Right lobe of liver (tissue), 6 donors: Measurements from ENCODE around the gene HACE1. TPM values are rescaled to one million over a fixed set of nuclear protein-coding genes. Genes with fewer than 3 reads are reported as not detected.

Experiments used
- ATAC-seq, 4 donors: fragments of 200-7000 bp; cut with Tn5 transposase; one replicate each; pipeline ENCODE4 v1.9.1; 2020; ENCODE audit warnings: mild to moderate bottlenecking in 4 of 4, moderate library complexity in 4 of 4
- DNase-seq, 3 donors: peaks; one replicate each; pipeline ENCODE4 v3.0.0-alpha.2; 2020
- H3K27ac ChIP-seq, 3 donors: fragments of 200-600 bp; one replicate each; pipeline ENCODE4 v1.8.0; 2022
- H3K27me3 ChIP-seq, 2 donors: fragments of 200-600 bp; one replicate each; pipeline ENCODE4 v1.8.0; 2022
- H3K36me3 ChIP-seq, 4 donors: fragments of 200-600 bp; sonication (generic) in 1 of 4; one replicate each; pipeline versions ENCODE4 v1.5.1 to v1.8.0; 2017 to 2022; ENCODE audit warnings: control low read depth in 1 of 4
- H3K4me1 ChIP-seq, 4 donors: fragments of 200-600 bp; sonication (generic) in 1 of 4; one replicate each; pipeline versions ENCODE4 v1.5.1 to v1.8.0; 2017 to 2022; ENCODE audit warnings: control low read depth in 1 of 4
- H3K4me3 ChIP-seq, 3 donors: fragments of 200-600 bp; one replicate each; pipeline ENCODE4 v1.8.0; 2022
- H3K9me3 ChIP-seq, 4 donors: fragments of 200-600 bp; sonication (generic) in 1 of 4; one replicate each; pipeline versions ENCODE4 v1.5.1 to v1.8.0; 2017 to 2022; ENCODE audit warnings: control low read depth in 1 of 4
- POLR2A ChIP-seq: fragments of 450-650 bp; IDR thresholded peaks from one replicate; pipeline ENCODE4 v1.6.1; 2017; ENCODE audit warnings: antibody characterized with exemption, mild to moderate bottlenecking
- WGBS: methylation state at CpG from one replicate; pipeline ENCODE4 v1.1.6; 2018; ENCODE audit warnings: low coverage, low lambda C conversion rate; ENCODE audit not compliant: insufficient coverage; ENCODE audit errors: missing lambda C conversion rate; 5-methylcytosine and 5-hydroxymethylcytosine counted together
- intact Hi-C, 2 donors: fragments of 100-400 bp; cut with DNase I; formaldehyde crosslinking; loops; one replicate each; pipeline versions ENCODE4 v1.11.2 to v1.14.1; 2022
- total RNA-seq, 6 experiments: library from RNA; depleted of rRNA in 2 of 6; stranded (reverse); fragments of >200 nt in 2 of 6; fragmentation: NEBNext Ultra II Directional in 3 of 6; extraction: Animal tissue kit (Norgen Biotek cat#: 25700) in 3 of 6; gene quantifications; one replicate each; pipeline versions ENCODE4 v1.1.0 to v1.2.4, GENCODE V29; 2016 to 2023
- TF ChIP-seq, protein P1 (sequence below), 4 donors: fragments of 200-600 bp in 3 of 4; fragments of 450-650 bp in 1 of 4; IDR thresholded peaks; one replicate each; pipeline versions ENCODE4 v1.5.1 to v1.8.0; 2016 to 2022; ENCODE audit warnings: antibody characterized with exemption in 4 of 4, mild to moderate bottlenecking in 2 of 4
- donor health status: DM: no; HTN: yes; CAD: no.
- donor health status: DM: no; HTN: no; CAD: no.
- donor health status: DM: no; HTN: no; CAD: no.
- donor health status: DM: no; HTN: yes; CAD: no.
- donor health status: DM: no; HTN: yes; CAD: no.

HACE1 gene
- total RNA-seq, 6 experiments from 2014 or later, result 2.7 to 3.7 (median 3.1) TPM

DNA sequence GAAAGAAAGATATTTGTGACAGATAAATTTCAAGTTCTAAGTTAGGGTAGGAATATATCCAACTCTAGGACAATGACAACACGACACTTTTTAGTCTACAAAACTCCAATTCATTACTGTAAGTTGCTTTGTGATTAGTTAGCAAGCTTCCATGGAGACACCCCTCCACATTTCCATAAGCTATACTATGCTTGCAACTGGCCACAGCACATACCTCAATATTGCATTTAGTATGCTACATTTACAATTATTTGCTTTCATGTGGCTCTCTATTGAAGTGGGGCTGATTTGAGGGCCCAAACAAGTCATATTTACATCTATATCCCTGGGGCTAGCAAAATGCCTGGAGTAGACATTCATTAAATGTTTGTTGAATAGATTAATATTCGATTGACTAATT, 129.3 kb downstream of the HACE1 start:
- TF ChIP-seq, protein P1, sequence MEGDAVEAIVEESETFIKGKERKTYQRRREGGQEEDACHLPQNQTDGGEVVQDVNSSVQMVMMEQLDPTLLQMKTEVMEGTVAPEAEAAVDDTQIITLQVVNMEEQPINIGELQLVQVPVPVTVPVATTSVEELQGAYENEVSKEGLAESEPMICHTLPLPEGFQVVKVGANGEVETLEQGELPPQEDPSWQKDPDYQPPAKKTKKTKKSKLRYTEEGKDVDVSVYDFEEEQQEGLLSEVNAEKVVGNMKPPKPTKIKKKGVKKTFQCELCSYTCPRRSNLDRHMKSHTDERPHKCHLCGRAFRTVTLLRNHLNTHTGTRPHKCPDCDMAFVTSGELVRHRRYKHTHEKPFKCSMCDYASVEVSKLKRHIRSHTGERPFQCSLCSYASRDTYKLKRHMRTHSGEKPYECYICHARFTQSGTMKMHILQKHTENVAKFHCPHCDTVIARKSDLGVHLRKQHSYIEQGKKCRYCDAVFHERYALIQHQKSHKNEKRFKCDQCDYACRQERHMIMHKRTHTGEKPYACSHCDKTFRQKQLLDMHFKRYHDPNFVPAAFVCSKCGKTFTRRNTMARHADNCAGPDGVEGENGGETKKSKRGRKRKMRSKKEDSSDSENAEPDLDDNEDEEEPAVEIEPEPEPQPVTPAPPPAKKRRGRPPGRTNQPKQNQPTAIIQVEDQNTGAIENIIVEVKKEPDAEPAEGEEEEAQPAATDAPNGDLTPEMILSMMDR (IDR thresholded peaks at IDR 0.05), result no peak
- no peak for TF ChIP-seq POLR2A
- H3K9me3 ChIP-seq, result no peaks in the 10 kb centered on the region
- H3K27me3 ChIP-seq, result no peaks in the 10 kb centered on the region
- DNase-seq, result no peak
- no peaks in the 10 kb centered on the region for H3K4me1 ChIP-seq
- no peaks in the 10 kb centered on the region for H3K36me3 ChIP-seq
- H3K27ac ChIP-seq, result no peak overlapping the region
- ATAC-seq, result no peak
- intact Hi-C loops, result no loop called here
- 89% methylated on average over 2 of the region's 2 CpGs for WGBS
- no peak overlapping the region for H3K4me3 ChIP-seq

DNA sequence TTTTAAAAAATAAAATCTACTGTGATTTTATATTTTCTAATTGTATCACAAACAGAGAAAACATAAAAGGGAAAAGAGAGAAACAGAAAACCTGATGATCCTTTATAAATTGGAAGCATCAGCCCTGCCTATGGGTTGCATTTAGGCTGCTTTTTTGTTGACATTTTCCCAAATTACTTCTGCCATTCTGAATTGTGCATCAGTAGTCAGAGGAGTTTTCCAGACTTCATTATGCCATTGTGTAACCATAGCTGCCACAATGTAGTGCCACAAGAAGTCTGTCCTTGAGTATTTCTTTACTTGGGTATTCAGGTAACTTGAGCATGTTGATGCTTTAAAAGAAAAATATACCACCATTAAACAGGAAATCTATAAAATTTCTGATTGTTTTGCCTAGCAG, 130.3 kb downstream of the HACE1 start:
- H3K36me3 ChIP-seq, result no peaks in the 10 kb centered on the region
- no peak overlapping the region for H3K4me3 ChIP-seq
- TF ChIP-seq POLR2A, result no peak
- TF ChIP-seq, protein P1 (IDR thresholded peaks at IDR 0.05), result no peak
- ATAC-seq (no peak), DNase-seq (no peak)
- intact Hi-C loops, result no loop called here
- H3K4me1 ChIP-seq, result no peaks in the 10 kb centered on the region
- no peaks in the 10 kb centered on the region for H3K27me3 ChIP-seq
- H3K27ac ChIP-seq, result no peak overlapping the region
- H3K9me3 ChIP-seq, result no peaks in the 10 kb centered on the region

DNA sequence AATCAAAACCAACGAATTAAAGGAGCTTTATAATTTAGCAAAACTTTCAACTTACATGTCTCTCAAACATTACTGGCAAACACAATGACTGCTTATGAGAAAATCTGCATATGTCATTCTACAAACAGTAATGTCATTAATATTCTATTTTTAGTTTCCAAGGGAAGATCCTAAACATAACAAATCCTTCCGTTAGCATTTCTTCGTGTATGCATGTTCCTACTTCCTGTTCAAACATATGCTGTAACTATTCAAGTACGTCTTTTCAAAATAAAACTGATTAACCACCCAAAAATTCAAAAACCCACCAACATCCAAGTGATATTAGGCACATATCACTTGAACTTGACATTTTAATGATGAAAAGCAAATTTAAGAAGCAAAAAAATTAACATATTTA, 131.3 kb downstream of the HACE1 start:
- Histone ChIP-seq H3K4me1 (no peaks in the 10 kb centered on the region), H3K36me3 (no peaks in the 10 kb centered on the region), H3K9me3 (no peaks in the 10 kb centered on the region), H3K4me3 (no peak overlapping the region), H3K27me3 (no peaks in the 10 kb centered on the region), H3K27ac (no peak overlapping the region)
- no peak for ATAC-seq
- WGBS, result 63% methylated on average over 4 of the region's 4 CpGs
- intact Hi-C loops, result no loop called here
- no peak for DNase-seq
- TF ChIP-seq, protein P1 (IDR thresholded peaks at IDR 0.05), result no peak
- TF ChIP-seq POLR2A, result no peak

DNA sequence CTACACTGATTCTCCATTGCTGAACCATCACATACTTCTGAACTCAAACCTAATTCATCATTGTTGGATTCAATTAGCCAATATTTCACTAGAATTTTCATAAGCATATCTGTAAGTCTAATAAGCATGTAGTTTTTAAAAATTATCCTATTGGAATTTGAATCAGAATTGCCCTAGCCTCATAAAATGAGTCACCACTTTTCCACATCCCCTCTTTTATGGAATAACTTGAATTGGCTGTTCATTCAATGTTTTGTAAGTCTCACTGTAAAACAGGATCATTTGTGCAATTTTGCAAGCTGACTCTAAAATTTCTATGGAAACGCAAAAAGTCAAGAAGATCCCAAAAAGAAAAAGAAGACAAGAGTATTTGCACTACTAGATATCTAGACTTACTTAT, 141.0 kb downstream of the HACE1 start:
- 83% methylated on average over 1 of the region's 1 CpG for WGBS
- intact Hi-C loops, result no loop called here
- Histone ChIP-seq H3K27ac (no peak overlapping the region), H3K4me3 (no peak overlapping the region), H3K4me1 (no peaks in the 10 kb centered on the region), H3K27me3 (no peaks in the 10 kb centered on the region), H3K36me3 (no peaks in the 10 kb centered on the region), H3K9me3 (no peaks in the 10 kb centered on the region)
- DNase-seq (no peak), ATAC-seq (no peak)
- TF ChIP-seq POLR2A, result no peak
- TF ChIP-seq, protein P1 (IDR thresholded peaks at IDR 0.05), result no peak

DNA sequence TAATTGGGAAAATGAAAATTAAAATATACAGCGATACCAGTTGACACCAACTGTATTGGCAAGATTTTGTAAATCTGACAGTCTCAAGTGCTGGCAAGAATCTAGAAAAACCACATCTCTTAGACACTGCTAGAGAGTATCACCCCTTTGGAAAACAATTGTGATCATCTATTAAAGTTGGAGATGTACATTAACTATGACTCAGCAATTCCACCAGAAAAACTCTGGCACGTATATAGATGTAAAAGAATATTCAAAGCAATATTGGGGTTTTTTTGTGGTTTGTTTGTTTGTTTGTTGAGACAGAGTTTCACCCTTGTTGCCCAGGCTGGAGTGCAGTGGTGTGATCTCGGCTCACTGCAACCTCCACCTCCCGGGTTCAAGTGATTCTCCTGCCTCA, 142.9 kb downstream of the HACE1 start:
- 90% methylated on average over 3 of the region's 4 CpGs for WGBS
- ATAC-seq (no peak), DNase-seq (no peak)
- intact Hi-C loops, result no loop called here
- Histone ChIP-seq H3K4me3 (no peak overlapping the region), H3K9me3 (no peaks in the 10 kb centered on the region), H3K36me3 (no peaks in the 10 kb centered on the region), H3K27me3 (no peaks in the 10 kb centered on the region), H3K27ac (no peak overlapping the region), H3K4me1 (no peaks in the 10 kb centered on the region)
- TF ChIP-seq POLR2A, result no peak
- TF ChIP-seq, protein P1 (IDR thresholded peaks at IDR 0.05), result no peak
